Measurements from ENCODE around the gene SNRNP48. TPM values are rescaled to one million over a fixed set of nuclear protein-coding genes. Genes with fewer than 3 reads are reported as not detected.

Gene SNRNP48
- total RNA-seq, 1 experiment from 2014 or later = 17.6 TPM

GRCh38 chr6:7604003-7604402, 14.0 kb downstream of the SNRNP48 start:
- CTCF ChIA-PET = no interaction called here
- H3K36me3 Mint-ChIP-seq = peaks cover 67% of the 10 kb centered on the region

GRCh38 chr6:7604506-7604905, 14.5 kb downstream of the SNRNP48 start:
- no peak for TF ChIP-seq GTF2I (CRISPR knock-in tag; conservative IDR thresholded peaks at IDR 0.05)
- TF ChIP-seq RORB (CRISPR knock-in tag; IDR thresholded peaks at IDR 0.05) = no peak
- Mint-ChIP-seq H3K27me3 (ENCODE audit: low read depth) (no peaks in the 10 kb centered on the region), H3K36me3 (peaks cover 65% of the 10 kb centered on the region), H3K27ac (no peak overlapping the region), H3K9me3 (no peaks in the 10 kb centered on the region), H3K4me3 (no peak overlapping the region), H3K4me1 (no peaks in the 10 kb centered on the region)
- no peak for DNase-seq (ENCODE audit: low spot score)
- ChIA-PET CTCF (no interaction called here), POLR2A (no interaction called here)
- no peak for ATAC-seq

More at GRCh38 chr6:7604003-7604402, 14.0 kb downstream of the SNRNP48 start:
- Mint-ChIP-seq H3K9me3 (no peaks in the 10 kb centered on the region), H3K4me3 (no peak overlapping the region), H3K27ac (no peak overlapping the region), H3K27me3 (ENCODE audit: low read depth) (no peaks in the 10 kb centered on the region), H3K4me1 (peaks cover 2% of the 10 kb centered on the region)
- no peak for ATAC-seq
- DNase-seq (ENCODE audit: low spot score) = no peak
- POLR2A ChIA-PET = no interaction called here
- no peak for TF ChIP-seq NFE2L1 (CRISPR knock-in tag; IDR thresholded peaks at IDR 0.05)
- TF ChIP-seq USF2 (CRISPR knock-in tag; IDR thresholded peaks at IDR 0.05) = no peak
- TF ChIP-seq ZBTB21 (CRISPR knock-in tag; IDR thresholded peaks at IDR 0.05; ENCODE audit: borderline replicate concordance) = no peak
- no peak for TF ChIP-seq ATF2 (CRISPR knock-in tag; IDR thresholded peaks at IDR 0.05; ENCODE audit: borderline replicate concordance, low read depth)
- no peak for TF ChIP-seq ZNF219 (CRISPR knock-in tag; IDR thresholded peaks at IDR 0.05; ENCODE audit: borderline replicate concordance)
- TF ChIP-seq FOXK1 (CRISPR knock-in tag; IDR thresholded peaks at IDR 0.05) = no peak
- no peak for TF ChIP-seq JAZF1 (CRISPR knock-in tag; IDR thresholded peaks at IDR 0.05)
- TF ChIP-seq CREM (CRISPR knock-in tag; IDR thresholded peaks at IDR 0.05) = no peak

- peaks cover 6% of the 10 kb centered on the region for H3K36me3 Mint-ChIP-seq
- H3K9me3 Mint-ChIP-seq = no peaks in the 10 kb centered on the region
- ChIA-PET CTCF (interaction anchor here (0.5 to 2.7 kb wide), 35 partner anchors 9 to 920 kb away, joined by 3 to 22 read pairs (median 4); partner anchors contain the start of genes CAGE1 and RIOK1), POLR2A (interaction anchor here (0.6 to 0.7 kb wide), 3 partner anchors 9 to 361 kb away, joined by 3 read pairs; no protein-coding TSS in a partner anchor)
- ATAC-seq (peak; percentile 76), DNase-seq (ENCODE audit: low spot score) (peak; percentile 35)
- no peak overlapping the region for H3K4me3 Mint-ChIP-seq
- peak overlapping the region; percentile 46; the same call in 1 of the 2 replicates for H3K27ac Mint-ChIP-seq
- no peaks in the 10 kb centered on the region for H3K27me3 Mint-ChIP-seq (ENCODE audit: low read depth)
- TF ChIP-seq ZNF425 (CRISPR knock-in tag; conservative IDR thresholded peaks at IDR 0.05) = no peak
- TF ChIP-seq CTCF (IDR thresholded peaks at IDR 0.05) = peak; percentile 51; the same call in 1 of the 2 replicates
- H3K4me1 Mint-ChIP-seq = peaks cover 5% of the 10 kb centered on the region
Measured at GRCh38 chr6:7615611-7616383, 25.8 kb downstream of the SNRNP48 start.
